Osteocyte (in vitro differentiated cells): ENCODE results near the gene PSMG4. TPM values are rescaled to one million over a fixed set of nuclear protein-coding genes. Genes with fewer than 3 reads are reported as not detected.

Experiments
- DNase-seq: peaks from one replicate; pipeline ENCODE4 v3.0.0; 2021; ENCODE audit warnings: mixed read lengths; ENCODE audit not compliant: unreplicated experiment; ENCODE audit errors: extremely low spot score
- H3K27ac Mint-ChIP-seq: one replicate; pipeline ENCODE4 v1.8.0; 2021; ENCODE audit warnings: mild to moderate bottlenecking, mixed read lengths; ENCODE audit not compliant: unreplicated experiment
- H3K27me3 Mint-ChIP-seq: one replicate; pipeline ENCODE4 v1.8.0; 2021; ENCODE audit warnings: mixed read lengths; ENCODE audit not compliant: unreplicated experiment
- H3K36me3 Mint-ChIP-seq: one replicate; pipeline ENCODE4 v1.8.0; 2021; ENCODE audit warnings: mixed read lengths; ENCODE audit not compliant: unreplicated experiment
- H3K4me1 Mint-ChIP-seq: one replicate; pipeline ENCODE4 v1.8.0; 2021; ENCODE audit warnings: mixed read lengths; ENCODE audit not compliant: unreplicated experiment
- H3K4me3 Mint-ChIP-seq: one replicate; pipeline ENCODE4 v1.8.0; 2021; ENCODE audit warnings: mild to moderate bottlenecking, moderate library complexity, mixed read lengths; ENCODE audit not compliant: unreplicated experiment
- H3K9me3 Mint-ChIP-seq: one replicate; pipeline ENCODE4 v1.8.0; 2021; ENCODE audit warnings: mixed read lengths; ENCODE audit not compliant: unreplicated experiment
- CTCF ChIP-seq: fragments of 200-600 bp; sonication (generic); IDR thresholded peaks from 2 replicates; pipeline ENCODE4 v1.5.0; 2021; ENCODE audit warnings: antibody characterized with exemption, mild to moderate bottlenecking, moderate library complexity
- total RNA-seq: library from RNA; stranded (reverse); gene quantifications from 2 replicates; pipeline ENCODE4 v1.2.1, GENCODE V29; 2021

Gene PSMG4
- total RNA-seq, 1 donor from 2014 or later = 22.0 TPM

DNA sequence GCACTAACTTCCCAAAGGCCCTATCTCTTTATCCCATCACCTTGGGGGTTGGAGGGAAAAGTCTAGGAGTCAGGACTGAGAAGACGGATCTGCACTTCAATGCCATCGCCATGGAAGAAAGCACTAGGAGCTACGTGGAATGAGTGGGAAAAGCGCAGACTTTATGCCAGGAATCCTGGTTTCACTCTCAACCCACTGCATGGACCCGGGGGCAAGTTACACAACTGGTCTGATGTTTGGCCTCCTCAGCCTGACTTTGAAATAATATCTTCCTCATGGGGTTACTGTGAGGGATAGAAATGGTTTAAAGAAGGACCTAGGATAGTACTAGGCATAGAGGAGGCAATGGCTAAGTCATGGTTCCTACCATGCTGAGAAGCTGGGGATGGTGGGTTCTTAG, 13.5 kb upstream of the PSMG4 start:
- no peak for TF ChIP-seq CTCF
- no peak for DNase-seq
- Mint-ChIP-seq H3K27me3 (no peaks in the 10 kb centered on the region), H3K27ac (no peak overlapping the region), H3K9me3 (peaks cover 7% of the 10 kb centered on the region), H3K36me3 (peaks cover 2% of the 10 kb centered on the region), H3K4me1 (peaks cover 31% of the 10 kb centered on the region), H3K4me3 (no peak overlapping the region)

GRCh38 chr6:3247255-3248146, 11.2 kb upstream of the PSMG4 start:
- Mint-ChIP-seq H3K9me3 (peaks cover 7% of the 10 kb centered on the region), H3K27ac (peak overlapping the region; percentile 96), H3K4me1 (peaks cover 45% of the 10 kb centered on the region), H3K4me3 (peak overlapping the region; percentile 74), H3K36me3 (peaks cover 2% of the 10 kb centered on the region), H3K27me3 (no peaks in the 10 kb centered on the region)
- TF ChIP-seq CTCF = no peak
- no peak for DNase-seq

- H3K9me3 Mint-ChIP-seq = peaks cover 6% of the 10 kb centered on the region
- H3K4me1 Mint-ChIP-seq = peaks cover 45% of the 10 kb centered on the region
- H3K27ac Mint-ChIP-seq = peak overlapping the region; percentile 31
- H3K27me3 Mint-ChIP-seq = no peaks in the 10 kb centered on the region
- DNase-seq = no peak
- H3K36me3 Mint-ChIP-seq = no peaks in the 10 kb centered on the region
- no peak for TF ChIP-seq CTCF
- no peak overlapping the region for H3K4me3 Mint-ChIP-seq
Observed at GRCh38 chr6:3249821-3250220, 8.9 kb upstream of the PSMG4 start.

DNA sequence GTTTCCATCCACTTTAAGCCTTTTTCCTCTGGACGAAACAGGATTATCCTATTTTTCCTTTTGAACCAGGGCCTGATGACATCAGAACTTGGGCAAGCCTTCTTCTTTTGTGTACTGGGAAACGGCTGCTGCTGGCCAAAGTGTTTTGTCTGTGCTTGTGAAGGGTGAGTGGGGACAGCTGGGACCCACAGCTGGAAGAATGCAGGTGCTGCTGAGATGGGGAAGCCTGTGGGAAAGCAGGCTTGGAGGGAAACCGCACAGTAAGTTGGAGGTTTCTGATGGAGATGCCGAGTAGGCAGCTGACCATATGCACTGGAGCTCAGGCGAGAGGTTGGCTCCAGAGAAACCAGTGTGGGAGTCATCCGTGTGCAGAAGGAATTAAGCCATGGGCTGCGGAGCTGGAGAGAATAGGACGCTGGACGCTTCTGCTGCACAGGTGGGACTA, 8.5 kb upstream of the PSMG4 start:
- no peaks in the 10 kb centered on the region for H3K36me3 Mint-ChIP-seq
- no peak overlapping the region for H3K4me3 Mint-ChIP-seq
- H3K27ac Mint-ChIP-seq = no peak overlapping the region
- no peak for DNase-seq
- TF ChIP-seq CTCF = no peak
- H3K4me1 Mint-ChIP-seq = peaks cover 43% of the 10 kb centered on the region
- H3K27me3 Mint-ChIP-seq = no peaks in the 10 kb centered on the region
- H3K9me3 Mint-ChIP-seq = peaks cover 6% of the 10 kb centered on the region

DNA sequence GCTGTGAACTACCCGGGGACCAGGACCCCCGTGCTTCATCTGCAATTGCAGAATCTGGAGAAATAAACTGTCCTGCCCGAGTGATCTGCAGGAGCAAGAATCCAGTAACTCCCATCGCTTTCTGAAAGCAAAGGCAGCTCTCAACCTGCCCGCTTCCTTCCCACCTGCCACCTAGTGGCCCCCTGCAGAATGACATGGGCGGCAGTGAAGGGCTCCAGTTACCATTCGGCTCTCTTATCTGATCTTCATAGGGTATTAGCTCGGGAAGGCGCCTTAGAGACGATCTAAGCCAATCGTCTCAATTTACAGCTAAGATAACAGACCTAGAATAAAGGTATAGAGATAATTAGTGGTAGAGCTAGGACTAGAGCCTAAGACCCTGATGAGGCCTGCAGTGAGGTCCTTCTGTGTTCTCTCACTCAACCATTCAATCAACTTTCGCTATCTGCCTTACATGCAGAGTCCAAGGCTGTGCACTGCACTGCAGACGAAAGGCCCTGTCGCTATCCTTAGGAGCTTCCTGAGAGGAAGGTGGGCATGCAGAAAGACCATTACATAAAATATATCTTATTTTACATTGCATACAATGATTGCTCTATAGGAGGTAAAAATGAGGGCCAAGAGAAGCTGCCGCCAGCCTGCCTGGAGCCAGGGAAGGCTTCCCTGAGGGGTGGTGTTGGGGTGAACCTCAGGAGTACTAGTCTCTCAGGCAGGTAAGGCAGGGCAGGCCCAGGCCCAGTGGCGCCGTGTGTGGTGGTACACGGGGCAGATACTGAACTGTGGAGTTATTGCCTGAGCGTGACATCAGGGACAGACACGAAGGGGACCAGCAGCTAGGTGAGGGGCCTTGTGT, 7.1 kb upstream of the PSMG4 start:
- peak; percentile 94 for DNase-seq
- H3K27me3 Mint-ChIP-seq = no peaks in the 10 kb centered on the region
- H3K4me3 Mint-ChIP-seq = peak overlapping the region; percentile 10
- peaks cover 38% of the 10 kb centered on the region for H3K4me1 Mint-ChIP-seq
- peak; percentile 97 for TF ChIP-seq CTCF
- no peaks in the 10 kb centered on the region for H3K36me3 Mint-ChIP-seq
- no peak overlapping the region for H3K27ac Mint-ChIP-seq
- H3K9me3 Mint-ChIP-seq = peaks cover 6% of the 10 kb centered on the region
